ENCODE data around the gene TCF15.
"Not testable (repeated sequence)": the region's sequence is repeated elsewhere in the genome, so short reads cannot be mapped to it uniquely, and the experiment has no call there.

Gene TCF15

DNA sequence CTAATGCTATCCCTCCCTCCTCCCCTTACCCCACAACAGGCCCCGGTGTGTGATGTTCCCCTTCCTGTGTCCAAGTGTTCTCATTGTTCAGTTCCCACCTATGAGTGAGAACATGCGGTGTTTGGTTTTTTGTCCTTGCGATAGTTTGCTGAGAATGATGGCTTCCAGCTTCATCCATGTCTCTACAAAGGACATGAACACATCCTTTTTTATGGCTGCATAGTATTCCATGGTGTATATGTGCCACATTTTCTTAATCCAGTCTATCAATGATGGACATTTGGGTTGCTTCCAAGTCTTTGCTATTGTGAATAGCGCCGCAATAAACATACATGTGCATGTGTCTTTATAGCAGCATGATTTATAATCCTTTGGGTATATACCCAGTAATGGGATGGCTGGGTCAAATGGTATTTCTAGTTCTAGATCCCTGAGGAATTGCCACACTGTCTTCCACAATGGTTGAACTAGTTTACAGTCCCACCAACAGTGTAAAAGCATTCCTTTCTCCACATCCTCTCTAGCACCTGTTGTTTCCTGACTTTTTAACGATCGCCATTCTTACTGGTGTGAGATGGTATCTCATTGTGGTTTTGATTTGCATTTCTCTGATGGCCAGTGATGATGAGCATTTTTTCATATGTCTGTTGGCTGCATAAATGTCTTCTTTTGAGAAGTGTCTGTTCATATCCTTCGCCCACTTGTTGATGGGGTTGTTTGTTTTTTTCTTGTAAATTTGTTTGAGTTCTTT, 31.0 kb downstream of the TCF15 start:
- DNase-seq (ENCODE audit: low read depth), result not testable (repeated sequence)

DNA sequence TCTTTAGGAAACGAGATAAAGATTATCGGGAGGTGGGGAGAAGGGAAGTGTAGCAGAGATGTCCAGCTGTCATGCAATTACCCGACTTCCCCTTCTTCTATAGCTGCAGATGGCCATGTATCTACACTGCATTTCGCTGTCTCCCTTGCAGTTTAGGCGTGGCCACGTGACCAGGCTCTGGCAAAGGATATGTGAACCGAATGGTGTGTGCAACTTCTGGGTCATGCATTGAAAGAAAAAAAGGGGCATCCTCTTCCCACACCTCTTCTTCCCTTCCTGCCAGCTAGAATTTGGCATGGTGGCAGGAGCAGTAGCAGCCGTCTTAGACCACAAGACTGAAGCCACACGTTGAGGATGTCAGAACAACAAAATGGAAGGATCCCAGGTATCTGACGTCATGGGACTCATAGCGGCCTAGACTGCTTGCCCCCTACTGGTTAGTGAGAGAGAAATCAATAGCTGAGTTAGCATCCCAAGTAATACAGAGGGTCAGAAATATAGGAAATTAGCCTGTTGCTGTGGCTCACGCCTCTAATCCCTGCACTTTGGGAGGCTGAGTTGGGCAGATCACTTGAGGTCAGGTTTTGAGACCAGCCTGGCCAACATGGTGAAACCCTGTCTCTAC, 32.8 kb downstream of the TCF15 start:
- DNase-seq (ENCODE audit: low read depth), result no peak

DNA sequence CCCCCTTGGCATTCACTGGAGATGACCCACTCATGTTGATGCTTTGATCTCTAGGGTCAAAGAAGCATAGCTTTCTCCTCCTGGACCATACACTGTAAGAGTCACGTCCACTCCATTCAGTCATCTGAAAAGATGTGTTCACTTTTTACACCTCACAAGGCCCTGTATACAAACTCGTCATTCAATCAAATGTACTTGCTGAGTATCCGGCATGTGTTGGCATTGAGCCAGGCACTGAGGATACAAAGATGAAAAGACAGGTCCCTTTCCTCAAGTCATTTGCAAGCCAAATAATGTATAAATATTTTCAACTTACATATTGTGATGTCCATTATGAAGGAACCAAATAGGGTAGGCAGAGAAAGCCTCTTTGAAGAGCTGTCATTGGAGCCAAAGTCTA, 34.0 kb downstream of the TCF15 start:
- DNase-seq (ENCODE audit: low read depth), result no peak

DNA sequence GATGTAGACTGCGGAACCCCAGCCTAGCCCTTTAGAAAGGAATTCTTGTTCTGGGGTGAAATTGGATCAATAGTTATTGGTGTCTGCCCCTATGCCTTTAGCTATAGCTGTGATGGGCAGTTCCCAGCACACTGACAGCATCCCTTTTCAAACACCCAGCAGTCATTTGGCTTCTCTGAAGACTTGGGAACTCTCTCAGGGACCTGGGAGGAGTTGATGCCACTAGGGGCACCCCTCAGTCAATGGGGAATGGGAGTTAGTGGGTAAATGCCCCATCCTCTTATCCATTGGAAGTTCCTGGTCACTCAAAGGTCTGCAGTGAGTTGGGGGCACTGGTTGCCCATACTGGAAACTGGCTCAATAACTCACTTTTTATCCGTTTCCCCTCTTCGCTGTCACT, 34.9 kb downstream of the TCF15 start:
- DNase-seq (ENCODE audit: low read depth), result no peak

DNA sequence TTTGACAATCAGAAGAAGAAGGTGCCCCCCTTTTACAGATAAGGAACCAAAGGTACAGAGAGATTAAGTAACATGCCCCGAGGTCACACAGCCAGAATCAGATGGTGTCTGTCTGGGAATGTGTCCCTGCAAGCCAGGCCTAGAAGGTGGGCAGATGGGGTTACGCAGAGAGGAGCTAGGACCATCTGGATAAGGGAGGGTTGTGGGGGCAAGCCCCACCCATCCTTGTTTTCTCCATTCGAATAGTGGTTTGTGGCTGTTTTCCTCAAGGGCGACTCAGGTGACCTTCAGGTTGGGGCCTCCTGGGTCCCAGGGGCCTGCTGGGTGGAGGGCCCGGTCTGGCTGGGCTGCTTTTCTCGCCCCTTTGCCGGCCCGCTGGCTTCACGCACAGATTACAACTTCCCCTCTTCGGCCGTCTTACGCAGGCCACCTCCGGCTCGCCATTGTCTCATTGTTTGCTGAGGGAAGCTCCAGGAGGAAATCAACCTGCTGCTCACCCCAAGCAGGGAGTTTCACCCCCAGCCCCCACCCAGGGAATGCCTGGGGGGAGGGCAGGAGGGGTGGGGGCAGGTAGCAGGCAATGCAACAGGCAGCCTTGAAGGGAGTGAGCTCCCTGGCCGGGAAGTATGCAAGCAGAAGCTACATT, 35.7 kb downstream of the TCF15 start:
- no peak for DNase-seq (ENCODE audit: low read depth)

DNA sequence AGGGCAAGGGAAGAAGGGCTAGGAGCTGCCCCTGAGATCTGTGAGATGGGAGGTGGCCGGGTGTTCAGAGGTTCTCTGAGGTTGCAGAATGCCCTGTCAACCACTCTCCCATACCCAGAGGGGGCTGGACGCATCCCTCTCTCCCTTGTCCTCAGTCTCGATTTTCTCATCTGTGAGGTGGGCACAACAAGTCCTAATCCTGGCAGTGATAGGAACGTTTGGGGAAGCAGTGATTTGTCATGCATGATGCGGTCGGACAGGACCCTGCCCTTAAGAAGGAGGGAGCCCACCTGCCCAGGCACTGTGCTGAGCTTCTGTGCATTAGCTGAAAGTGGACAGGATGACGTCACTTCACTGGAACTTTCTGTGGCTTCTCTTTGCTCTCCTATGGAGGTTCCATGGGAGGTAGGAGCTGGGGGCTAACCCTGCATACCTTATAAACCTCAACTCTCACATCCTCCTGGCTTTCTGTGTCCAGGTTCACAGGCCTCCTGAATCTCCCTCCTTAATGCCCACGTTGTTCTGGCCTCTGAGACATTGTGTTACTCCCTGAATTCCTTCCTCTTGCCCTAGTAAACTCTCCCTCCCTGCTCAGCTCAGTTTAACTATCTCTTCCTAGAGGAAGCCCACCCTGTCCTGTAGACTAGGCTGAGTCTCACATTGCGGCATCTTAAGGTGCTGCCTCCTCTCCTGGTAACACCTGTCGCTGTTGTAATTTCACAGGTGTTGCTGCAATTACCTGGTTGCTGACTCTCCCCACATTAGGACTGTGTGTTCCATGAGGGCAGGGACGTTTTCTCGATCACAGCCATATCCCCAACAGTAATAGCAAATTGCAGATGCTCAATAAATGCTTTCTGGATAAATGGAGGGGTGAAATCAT, 36.5 kb downstream of the TCF15 start:
- no peak for DNase-seq (ENCODE audit: low read depth)

DNA sequence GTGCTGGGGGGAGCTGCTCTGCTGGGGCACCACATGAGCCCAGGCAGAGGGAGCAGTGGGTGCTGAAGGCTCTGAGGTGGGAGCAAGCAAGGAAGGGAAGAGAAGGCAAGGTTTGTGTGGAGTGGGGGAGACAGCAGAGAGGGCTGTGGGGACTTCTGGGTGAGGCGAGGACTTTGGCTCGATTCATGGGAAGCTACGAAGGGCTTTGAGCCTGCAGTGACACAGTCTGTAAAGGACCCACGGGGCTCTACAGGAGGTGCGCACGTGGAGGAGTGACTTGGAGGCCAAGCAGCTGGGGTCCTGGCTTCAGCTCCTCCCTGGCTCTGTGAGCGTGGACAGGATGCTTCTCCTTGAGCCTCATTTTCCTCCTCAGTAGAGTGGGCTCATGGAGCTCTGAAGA, 37.4 kb downstream of the TCF15 start:
- DNase-seq (ENCODE audit: low read depth), result no peak

DNA sequence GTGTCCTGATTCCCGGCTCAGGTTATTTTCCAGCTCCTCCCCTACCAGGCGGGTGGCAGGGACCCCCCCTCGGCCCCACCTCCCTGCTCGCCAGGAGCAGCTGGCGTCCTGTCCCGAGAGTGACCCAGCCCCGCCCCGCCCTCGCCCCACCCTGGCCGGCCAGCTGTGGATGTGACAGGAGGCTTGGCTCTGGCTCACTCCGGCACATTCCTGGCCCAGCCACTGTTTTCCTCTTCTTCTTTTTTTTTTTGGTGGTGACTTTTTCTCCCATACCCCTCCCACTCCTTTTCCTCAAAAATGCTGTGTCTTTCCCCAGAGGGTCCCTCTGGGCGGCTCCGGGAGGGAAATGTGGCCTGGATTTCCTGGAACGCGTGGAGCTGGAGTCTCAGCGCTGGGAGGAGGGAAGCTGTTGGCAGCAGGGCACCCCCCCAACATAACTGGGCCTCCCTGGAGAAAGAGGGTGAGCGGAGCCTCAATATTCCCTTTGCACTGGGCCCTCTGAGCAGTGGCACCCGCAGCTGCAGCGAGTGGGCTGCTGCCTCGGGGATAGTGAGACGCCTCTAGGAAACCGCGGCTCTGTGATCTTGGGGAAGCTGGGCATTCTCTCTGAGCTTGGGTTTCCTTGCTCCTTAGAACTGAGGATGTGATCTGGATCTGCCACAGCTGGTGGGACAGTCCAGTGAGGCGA, 38.2 kb downstream of the TCF15 start:
- no peak for DNase-seq (ENCODE audit: low read depth)

DNA sequence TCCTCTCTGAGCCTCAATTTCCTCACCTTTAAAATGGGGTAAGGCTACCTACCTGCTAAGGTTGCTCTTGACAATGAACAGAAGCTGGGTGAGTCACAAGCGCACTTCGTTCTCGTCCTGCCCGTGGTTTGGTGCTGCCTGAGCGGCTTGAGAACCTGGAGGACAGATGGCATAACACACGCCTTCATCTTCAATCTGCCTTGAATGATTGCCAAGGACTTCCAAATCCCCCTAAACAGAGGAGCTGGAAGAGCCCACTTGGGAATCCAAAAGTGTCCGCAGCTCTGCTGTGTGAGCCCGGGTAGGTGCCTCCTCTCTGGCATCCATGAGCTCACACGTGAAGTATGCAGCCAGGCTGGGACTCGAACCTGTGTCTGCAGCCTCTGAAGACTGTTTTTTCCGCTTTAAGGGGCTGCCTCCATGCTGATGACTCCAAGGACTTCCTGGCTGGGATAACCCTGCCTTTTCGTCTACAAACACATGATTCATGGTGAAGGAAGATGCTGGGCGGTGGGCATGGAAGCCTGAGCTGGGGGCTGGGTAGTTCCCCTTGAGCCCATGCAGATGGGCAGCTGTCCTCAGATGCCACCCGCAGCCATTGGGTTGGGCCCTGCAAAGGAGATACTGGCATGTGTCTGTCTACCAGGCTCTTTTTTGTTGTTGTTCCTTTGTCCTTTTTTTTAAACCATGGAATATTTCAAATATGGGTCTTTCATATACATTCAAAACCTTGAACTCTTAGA, 41.3 kb downstream of the TCF15 start:
- DNase-seq (ENCODE audit: low read depth), result no peak

DNA sequence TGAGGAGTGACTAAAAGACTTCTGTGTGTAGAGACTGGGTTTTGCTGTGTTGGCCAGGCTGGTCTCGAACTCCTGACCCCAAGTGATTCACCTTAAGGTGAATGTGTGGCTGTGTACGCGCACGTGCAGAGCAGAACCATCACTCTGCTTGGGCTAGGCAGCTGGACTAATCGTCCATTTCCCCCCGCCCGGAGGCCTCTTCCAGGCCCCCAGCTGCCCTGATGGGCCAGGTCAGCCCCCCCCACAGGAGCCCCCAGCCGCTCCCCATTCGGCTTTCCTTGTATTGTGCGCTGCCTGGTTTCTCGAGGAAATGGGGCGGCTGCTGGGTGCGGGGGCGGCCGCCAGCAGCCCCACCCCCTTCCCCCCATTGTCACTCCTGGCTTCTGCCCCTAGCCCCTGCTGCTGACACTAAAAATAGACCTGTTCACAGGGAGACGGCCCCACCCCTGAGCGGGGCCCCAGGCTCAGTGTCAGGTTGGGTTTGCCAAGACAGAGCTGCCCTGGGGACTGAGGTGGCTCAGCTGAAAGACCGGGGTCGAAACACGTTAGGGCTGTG, 41.9 kb downstream of the TCF15 start:
- no peak for DNase-seq (ENCODE audit: low read depth)

DNA sequence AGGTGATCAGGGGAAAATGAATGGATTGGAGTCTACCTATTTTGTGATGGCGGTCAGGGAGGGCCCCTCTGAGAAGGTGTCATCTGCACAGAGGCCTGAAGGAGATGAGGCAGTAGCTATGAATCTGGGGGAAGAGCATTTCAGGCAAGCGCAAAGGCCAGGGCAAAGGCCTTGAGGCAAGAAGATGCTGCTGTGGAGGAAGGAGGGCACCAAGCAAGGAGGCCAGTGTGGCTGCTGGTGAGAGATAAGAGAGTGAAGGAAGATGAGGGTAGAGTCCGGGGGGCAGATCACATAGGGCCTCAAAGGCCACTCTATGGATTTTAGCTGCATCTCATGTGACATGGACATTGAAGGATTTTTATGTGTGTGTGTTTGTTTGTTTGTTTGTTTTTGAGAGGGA, 45.9 kb downstream of the TCF15 start:
- DNase-seq (ENCODE audit: low read depth), result no peak

DNA sequence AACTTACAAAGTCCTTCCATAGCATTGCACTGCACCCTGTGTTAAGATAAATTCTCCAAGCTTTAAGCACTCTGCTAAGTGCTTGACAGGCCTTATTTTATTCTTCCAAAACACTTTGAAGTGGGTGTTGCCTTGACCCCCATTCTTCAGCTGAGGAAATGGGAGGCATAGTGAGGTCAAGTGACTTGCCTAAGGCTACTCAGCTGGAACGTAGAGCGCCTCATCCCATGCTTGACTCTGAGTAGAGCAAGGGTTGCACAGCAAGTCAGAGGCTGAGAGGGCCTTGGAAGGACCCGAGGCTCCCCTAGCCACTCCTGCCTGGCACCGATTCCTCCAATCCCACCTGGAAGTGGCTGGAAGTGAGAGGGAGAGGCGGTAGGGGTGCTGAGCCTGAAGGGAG, 46.9 kb downstream of the TCF15 start:
- DNase-seq (ENCODE audit: low read depth), result no peak

DNA sequence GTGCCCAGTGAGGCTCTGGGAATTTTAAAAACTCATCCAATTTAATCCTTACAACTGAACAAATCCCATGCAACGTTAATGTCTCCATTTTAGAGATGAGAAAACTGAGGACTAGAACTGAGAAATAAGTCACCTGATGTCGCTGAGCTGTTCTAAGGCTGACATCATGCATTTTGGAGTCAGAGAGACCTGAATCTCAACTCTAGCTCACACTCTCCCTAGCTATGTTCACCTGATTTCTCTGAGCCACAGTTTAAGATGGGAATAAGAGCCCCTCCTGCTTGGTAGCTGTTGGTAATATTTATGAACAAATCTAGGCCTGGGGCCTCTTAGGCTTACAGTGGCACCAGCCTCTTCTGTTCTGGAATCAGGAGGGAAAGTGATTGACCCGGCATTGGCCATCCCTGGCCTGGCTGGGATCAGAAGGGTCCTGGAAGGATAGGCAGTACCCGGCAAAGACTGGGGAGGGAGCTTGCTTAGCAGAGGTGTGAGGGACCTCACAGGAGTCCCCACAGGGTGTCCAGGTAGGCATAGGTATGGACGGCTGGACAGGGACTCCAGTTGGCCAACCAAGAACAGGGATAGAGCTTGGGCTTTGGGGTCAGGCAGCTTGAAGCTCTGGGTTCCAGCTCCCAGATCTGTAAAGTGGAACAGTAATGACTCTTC, 47.7 kb downstream of the TCF15 start:
- DNase-seq (ENCODE audit: low read depth), result no peak

DNA sequence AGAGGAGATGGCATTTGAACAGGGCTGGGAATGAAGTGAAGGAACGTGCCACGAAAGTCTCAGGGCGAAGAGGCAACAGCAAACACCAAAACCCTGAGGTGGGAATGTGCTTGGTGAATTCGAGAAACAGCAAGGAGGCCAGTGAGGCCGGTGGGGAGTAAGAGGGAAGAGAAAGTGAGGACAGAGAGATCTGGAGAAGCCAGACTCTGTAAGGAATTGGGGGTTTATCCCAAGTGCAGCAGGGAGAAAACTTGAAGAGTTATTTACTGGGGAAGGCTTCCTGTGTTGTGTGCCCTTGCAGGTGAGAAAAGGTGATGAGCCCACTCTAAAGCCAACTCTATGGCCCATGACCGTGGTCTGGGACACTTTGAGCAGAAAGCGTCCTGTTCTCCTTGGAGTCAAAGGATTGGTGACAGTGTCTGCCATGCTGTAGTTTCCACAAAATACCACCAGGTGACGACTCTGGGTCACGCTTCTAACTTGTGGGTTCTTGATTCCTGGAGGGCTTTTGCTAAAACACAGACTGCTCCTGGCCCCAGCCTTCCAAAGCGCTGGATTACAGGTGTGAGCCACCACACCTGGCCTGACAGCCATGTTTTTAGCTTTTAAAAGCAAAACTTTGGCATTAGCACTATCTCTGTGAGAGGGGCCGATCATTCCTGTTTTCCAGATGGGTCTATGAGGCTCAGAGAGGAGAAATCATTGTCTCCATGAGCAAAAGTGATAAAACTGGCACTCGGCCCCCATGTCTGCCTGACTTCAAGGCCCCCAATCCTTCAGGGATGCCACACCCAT, 48.5 kb downstream of the TCF15 start:
- peak; percentile 44 for DNase-seq (ENCODE audit: low read depth)

DNA sequence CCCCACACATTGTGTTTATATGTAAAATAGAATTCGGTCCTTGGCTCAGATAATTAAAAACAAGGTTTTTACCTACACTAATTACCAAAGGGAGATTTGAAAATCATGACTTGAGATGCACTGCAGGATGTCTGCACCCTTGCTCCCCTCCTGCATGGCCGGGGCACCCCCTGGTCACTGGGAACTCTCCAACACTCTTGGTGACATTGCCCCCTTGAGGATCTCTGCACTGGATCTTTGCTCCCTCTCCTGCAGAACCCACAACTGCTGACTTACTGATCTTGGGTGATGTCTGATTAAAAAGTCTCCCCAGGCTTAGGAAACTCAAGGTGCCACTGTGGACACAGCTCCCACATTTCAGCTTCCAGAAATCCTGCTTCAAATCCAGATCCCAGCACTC, 49.4 kb downstream of the TCF15 start:
- DNase-seq (ENCODE audit: low read depth), result no peak

DNA sequence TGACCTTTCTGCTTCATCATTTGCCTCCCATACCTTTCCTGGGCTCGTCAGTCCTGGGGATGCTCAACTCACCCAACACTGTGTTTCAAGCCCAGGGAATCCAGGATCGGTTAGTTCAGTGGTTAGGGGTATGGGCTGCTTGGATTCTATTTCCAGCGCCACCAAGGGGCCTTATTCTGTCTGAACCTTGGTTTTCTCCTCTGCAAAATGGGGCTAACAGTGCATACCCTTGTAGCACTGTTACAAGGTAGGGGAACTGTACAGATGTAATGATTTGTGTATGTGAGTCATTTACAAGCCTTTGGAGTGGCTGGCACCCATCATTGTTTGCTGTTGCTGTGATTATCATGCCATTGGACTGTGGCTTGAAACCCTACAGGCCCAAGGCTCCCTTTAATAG, 52.0 kb downstream of the TCF15 start:
- DNase-seq (ENCODE audit: low read depth), result no peak

DNA sequence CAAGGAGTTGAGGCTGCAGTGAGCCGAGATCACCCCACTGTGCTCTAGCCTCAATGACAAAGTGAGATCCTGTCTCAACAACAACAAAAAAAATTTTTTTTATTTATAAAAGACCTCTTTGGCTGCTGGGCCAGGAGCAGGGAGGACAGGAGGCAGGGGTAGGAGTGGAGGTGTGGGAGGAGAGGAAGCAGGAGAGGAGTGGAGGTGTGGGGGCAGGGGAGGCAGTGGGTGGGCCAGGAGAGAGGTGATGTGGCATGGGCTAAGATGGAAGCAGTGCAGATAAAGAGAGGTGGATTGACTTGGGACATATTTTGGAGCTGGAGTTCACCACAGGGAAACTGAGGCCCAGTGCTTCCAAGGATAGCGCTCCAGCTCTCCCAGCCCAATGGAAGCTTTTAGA, 53.1 kb downstream of the TCF15 start:
- DNase-seq (ENCODE audit: low read depth), result no peak

DNA sequence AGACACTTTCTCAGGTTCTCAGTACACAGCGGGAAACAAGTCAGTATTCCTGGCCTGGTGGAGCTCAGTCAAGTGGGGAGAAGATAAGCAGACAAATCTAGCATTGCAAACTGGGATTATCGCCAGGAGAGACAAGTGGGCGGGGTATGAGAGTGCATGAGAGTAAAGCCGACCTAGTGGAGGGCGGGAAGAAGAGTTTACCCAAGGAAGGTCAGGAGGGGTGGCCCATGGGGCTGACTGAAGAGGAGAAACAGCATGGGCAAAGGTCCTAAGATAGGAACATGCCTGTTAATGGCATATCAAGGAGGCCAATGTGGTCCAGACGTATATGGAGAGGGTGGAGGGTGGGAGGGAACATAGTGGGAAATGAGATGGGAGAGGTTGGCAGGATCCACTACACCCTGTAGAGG, 54.1 kb downstream of the TCF15 start:
- no peak for DNase-seq (ENCODE audit: low read depth)

Data from fibroblast of the conjunctiva (primary cell).